Esophagus squamous epithelium (tissue), 5 donors: Measurements from ENCODE around the gene PPARG. TPM values are rescaled to one million over a fixed set of nuclear protein-coding genes. Genes with fewer than 3 reads are reported as not detected.
"Not testable (repeated sequence)": the region's sequence is repeated elsewhere in the genome, so short reads cannot be mapped to it uniquely, and the experiment has no call there.

Experiments
- DNase-seq: peaks from one replicate; lab custom pipeline; 2025; lab: John Stamatoyannopoulos, UW
- H3K27ac ChIP-seq, 4 donors: fragments of 200-600 bp; sonication (generic); one replicate each; pipeline ENCODE4 v1.5.1; 2016 to 2019; ENCODE audit warnings: mild to moderate bottlenecking in 1 of 4
- H3K27me3 ChIP-seq, 4 donors: fragments of 200-600 bp; sonication (generic); 1 replicate in 3 of 4; 2 replicates in 1 of 4; pipeline versions ENCODE4 v1.5.1 to v1.6.0; 2017 to 2021; ENCODE audit warnings: antibody characterized with exemption in 1 of 4
- H3K36me3 ChIP-seq, 3 donors: fragments of 200-600 bp; sonication (generic); one replicate each; pipeline ENCODE4 v1.5.1; 2016 to 2019
- H3K4me1 ChIP-seq, 3 donors: fragments of 200-600 bp; sonication (generic); one replicate each; pipeline ENCODE4 v1.5.1; 2017 to 2019
- H3K4me3 ChIP-seq, 4 donors: fragments of 200-600 bp; sonication (generic); 1 replicate in 3 of 4; 2 replicates in 1 of 4; pipeline ENCODE4 v1.5.1; 2016 to 2019; ENCODE audit warnings: mild to moderate bottlenecking in 2 of 4, moderate library complexity in 1 of 4
- H3K9me3 ChIP-seq, 3 donors: fragments of 200-600 bp; sonication (generic); one replicate each; pipeline ENCODE4 v1.5.1; 2016 to 2019
- POLR2A ChIP-seq, 4 donors: fragments of 450-650 bp; IDR thresholded peaks; one replicate each; pipeline ENCODE4 v1.6.1; 2017; ENCODE audit warnings: antibody characterized with exemption in 4 of 4, mild to moderate bottlenecking in 4 of 4, moderate library complexity in 3 of 4
- WGBS, 2 donors: methylation state at CpG; one replicate each; pipeline ENCODE4 v1.1.5; 2018; 5-methylcytosine and 5-hydroxymethylcytosine counted together
- intact Hi-C: fragments of 100-400 bp; cut with DNase I; formaldehyde crosslinking; loops from one replicate; pipeline ENCODE4 v1.15.0; 2022
- total RNA-seq, 4 donors: library from RNA; depleted of rRNA; stranded (reverse); fragments of >200 nt; gene quantifications; one replicate each; pipeline ENCODE4 v1.1.0, GENCODE V29; 2016
- TF ChIP-seq, protein P1 (sequence below), 6 experiments: fragments of 450-650 bp in 4 of 6; fragments of 200-600 bp in 2 of 6; sonication (generic) in 2 of 6; IDR thresholded peaks; one replicate each; pipeline ENCODE4 v1.5.1; 2016 to 2019; ENCODE audit warnings: antibody characterized with exemption in 6 of 6, mild to moderate bottlenecking in 4 of 6, moderate library complexity in 4 of 6
- donor health status: DM: yes; HTN: yes; CAD: no.

The PPARG gene
- total RNA-seq, 4 donors from 2014 or later = 6.3 to 13.8 (median 11.4) TPM

DNA sequence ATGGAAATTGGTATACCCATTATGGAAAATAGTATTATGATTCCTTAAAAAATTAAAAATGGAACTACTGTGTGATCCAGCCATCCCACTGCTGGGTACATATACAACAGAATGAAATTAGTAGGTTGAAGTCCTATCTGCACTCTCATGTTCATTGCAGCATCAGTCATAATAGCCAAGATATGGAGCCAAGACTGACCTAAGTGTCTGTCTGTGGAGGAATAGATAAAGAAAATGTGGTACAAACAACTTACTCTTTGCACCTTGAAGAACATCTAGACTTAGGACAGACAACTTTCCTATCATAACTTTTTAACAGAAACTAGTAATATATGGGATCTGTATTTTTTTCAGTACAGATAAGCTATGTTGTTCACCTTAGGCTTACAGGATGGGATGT, 30.0 kb upstream of the PPARG start:
- Histone ChIP-seq H3K4me1 (no peaks in the 10 kb centered on the region), H3K9me3 (no peaks in the 10 kb centered on the region), H3K4me3 (no peak overlapping the region), H3K36me3 (no peaks in the 10 kb centered on the region), H3K27me3 (no peaks in the 10 kb centered on the region), H3K27ac (no peak overlapping the region)
- TF ChIP-seq, protein P1, sequence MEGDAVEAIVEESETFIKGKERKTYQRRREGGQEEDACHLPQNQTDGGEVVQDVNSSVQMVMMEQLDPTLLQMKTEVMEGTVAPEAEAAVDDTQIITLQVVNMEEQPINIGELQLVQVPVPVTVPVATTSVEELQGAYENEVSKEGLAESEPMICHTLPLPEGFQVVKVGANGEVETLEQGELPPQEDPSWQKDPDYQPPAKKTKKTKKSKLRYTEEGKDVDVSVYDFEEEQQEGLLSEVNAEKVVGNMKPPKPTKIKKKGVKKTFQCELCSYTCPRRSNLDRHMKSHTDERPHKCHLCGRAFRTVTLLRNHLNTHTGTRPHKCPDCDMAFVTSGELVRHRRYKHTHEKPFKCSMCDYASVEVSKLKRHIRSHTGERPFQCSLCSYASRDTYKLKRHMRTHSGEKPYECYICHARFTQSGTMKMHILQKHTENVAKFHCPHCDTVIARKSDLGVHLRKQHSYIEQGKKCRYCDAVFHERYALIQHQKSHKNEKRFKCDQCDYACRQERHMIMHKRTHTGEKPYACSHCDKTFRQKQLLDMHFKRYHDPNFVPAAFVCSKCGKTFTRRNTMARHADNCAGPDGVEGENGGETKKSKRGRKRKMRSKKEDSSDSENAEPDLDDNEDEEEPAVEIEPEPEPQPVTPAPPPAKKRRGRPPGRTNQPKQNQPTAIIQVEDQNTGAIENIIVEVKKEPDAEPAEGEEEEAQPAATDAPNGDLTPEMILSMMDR (IDR thresholded peaks at IDR 0.05) = no peak
- TF ChIP-seq POLR2A (IDR thresholded peaks at IDR 0.05) = no peak
- intact Hi-C loops = no loop called here
- DNase-seq = no peak

DNA sequence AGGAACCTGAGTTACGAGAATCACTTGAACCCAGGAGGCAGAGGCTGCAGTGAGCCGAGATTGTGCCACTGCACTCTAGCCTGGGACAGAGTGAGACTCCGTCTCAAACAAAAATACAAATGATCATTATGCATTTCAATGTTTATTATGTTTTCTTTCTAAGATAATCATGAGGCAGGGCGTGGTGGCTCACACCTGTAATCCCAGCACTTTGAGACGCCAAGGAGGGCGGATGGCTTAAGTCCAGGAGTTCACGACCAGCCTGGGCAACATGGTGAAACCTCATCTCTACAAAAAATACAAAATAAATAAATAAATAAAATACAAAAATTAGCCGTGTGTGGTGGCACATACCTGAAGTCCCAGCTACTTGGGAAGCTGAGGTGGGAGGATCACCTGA, 26.7 kb upstream of the PPARG start:
- intact Hi-C loops, H3K4me3 ChIP-seq, H3K4me1 ChIP-seq, DNase-seq, H3K27me3 ChIP-seq, H3K36me3 ChIP-seq, H3K27ac ChIP-seq, H3K9me3 ChIP-seq: not testable (repeated sequence)
- 76 to 77% methylated on average over 8 of the region's 8 CpGs for WGBS, 2 donors

DNA sequence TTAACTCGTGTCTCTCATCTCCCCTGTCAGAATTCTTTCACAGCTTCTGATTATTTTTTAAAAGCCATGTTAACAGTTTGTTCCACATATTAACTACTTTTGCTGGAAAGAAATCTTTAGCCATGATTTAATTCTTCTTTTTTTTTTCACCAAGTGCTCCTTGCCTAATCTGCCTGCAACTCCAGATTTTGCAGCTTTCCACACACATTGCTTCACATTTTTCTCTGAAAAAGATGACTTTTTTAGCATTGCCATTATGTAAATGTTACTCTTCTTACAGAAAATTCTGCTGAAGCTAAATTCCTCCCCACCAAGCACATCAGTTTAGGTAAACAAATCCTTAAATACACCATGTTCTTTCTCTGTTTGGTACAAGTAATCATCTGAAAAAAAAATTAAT, 23.4 kb upstream of the PPARG start:
- TF ChIP-seq POLR2A (IDR thresholded peaks at IDR 0.05) = no peak
- TF ChIP-seq, protein P1 (IDR thresholded peaks at IDR 0.05) = no peak
- Histone ChIP-seq H3K27me3 (no peaks in the 10 kb centered on the region), H3K9me3 (no peaks in the 10 kb centered on the region), H3K27ac (peak overlapping the region in 1 of 4 donors; percentile 13), H3K36me3 (no peaks in the 10 kb centered on the region), H3K4me3 (no peak overlapping the region), H3K4me1 (peaks cover 0 to 6% (median 0%) of the 10 kb centered on the region in 3 donors)
- no peak for DNase-seq
- WGBS, 2 donors = 31 to 57% methylated on average over 1 of the region's 1 CpG
- intact Hi-C loops = no loop called here

DNA sequence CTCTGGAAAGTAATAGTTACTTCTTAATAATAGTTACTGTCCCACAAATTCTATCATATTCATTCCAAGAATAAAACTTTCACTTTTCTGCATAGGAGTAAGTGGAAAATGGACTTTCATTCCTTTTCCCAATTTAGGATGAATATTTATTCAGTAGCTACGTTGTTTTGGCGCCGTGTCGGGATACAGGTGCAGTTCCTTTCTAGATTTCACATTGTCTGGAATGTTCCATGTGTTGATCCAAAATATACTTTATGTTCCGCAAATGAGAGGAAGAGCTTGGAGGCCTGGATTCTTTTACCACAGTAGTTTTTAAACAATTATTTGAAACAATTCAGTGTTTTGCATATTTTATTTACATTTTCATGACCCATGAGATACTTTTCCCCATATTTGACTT, 22.8 kb upstream of the PPARG start:
- Histone ChIP-seq H3K27me3 (no peaks in the 10 kb centered on the region), H3K4me1 (peaks cover 0 to 6% (median 0%) of the 10 kb centered on the region in 3 donors), H3K4me3 (no peak overlapping the region), H3K27ac (peak overlapping the region in 1 of 4 donors; percentile 13), H3K36me3 (no peaks in the 10 kb centered on the region), H3K9me3 (no peaks in the 10 kb centered on the region)
- intact Hi-C loops = no loop called here
- WGBS, 2 donors = 79 to 83% methylated on average over 5 of the region's 5 CpGs
- DNase-seq = no peak
- TF ChIP-seq POLR2A (IDR thresholded peaks at IDR 0.05) = no peak
- TF ChIP-seq, protein P1 (IDR thresholded peaks at IDR 0.05) = no peak

DNA sequence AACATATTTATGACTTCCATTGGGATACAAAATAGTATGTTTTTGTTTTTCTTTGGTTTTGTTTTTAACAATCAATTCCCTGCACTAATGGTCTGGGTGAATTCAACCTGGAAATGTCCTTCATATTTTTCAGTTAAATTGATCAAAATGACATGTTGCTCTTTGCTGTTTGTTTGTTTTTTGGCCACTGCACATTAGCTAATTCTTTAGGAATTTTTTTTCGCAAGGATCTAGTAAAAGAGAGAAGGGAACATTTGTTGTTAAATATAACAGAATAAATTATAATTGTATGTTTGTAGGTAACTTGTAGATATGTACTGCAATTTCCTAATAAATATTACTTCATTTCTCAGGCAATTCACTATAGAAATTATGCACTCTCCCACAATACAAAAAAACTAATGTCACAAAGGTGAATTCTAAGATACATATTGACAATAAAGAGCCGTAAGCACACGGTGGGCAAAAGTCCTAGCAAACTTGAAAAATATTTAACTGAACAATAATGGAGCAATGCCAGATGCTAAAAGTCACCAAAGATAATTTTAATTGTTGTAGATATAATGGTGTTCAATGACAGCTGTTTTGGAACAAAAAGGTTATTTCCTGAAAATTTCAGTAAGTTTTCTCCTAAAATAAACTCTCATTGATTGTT, 21.4 kb upstream of the PPARG start:
- DNase-seq = no peak
- Histone ChIP-seq H3K27ac (no peak overlapping the region), H3K4me3 (no peak overlapping the region), H3K27me3 (no peaks in the 10 kb centered on the region), H3K9me3 (no peaks in the 10 kb centered on the region), H3K4me1 (peaks cover 0 to 6% (median 0%) of the 10 kb centered on the region in 3 donors), H3K36me3 (no peaks in the 10 kb centered on the region)
- intact Hi-C loops = no loop called here
- TF ChIP-seq, protein P1 (IDR thresholded peaks at IDR 0.05) = no peak
- no peak for TF ChIP-seq POLR2A (IDR thresholded peaks at IDR 0.05)
- 83 to 85% methylated on average over 3 of the region's 3 CpGs for WGBS, 2 donors
